ENCODE data around the gene VWDE. TPM values are rescaled to one million over a fixed set of nuclear protein-coding genes. Genes with fewer than 3 reads are reported as not detected.
"Not testable (repeated sequence)": the region's sequence is repeated elsewhere in the genome, so short reads cannot be mapped to it uniquely, and the experiment has no call there.

The VWDE gene
- polyA plus RNA-seq (2011; rRNA removed) (0.02 and 0.14 TPM in 2 replicates), polyA minus RNA-seq (2011; rRNA and poly(A)+ RNA removed) (0.05 TPM in 1 of 2 replicates, not detected in the other)

DNA sequence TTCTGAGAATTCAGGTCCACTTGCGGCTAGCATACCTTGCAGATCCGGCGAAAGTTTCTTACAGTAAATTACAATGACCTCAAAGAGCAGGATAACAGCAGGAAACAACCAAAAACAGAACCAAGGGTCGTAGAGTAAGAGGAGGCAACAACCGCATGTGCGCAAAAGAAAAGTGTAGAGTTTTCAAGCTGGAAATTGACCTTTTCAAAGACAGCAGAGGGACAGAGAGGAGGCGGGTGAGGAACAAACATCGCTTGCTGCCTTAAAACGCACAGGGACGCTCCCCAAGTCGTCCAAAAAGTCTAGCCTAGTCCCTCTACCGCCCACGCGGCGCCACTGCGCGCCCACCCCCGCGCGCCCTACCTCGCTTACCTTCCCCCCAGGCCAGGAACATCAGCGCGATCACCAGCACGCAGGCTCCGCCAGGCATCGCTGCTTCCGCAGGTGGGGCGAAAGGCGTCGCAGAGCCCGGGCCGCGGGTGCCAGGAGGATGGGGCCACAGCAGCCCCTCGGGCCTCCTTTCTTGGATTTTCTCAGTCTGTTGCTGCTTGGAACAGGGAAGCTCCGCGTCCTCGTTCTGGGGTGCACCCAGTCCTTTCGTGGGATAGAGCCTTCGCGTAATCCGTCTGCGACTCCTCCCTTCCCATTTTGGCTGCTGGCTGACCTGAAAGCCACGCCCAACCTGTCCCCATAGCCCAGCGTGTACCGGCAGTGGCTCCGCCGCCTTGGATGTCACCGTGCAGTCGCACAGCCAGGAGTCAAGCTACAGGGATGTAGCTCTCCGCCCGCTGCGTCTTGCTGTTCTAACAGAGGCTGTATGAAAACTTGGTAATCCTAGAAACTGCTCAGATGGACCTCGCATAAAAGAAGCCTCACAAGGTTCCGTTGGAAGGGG lies at the start of gene VWDE:
Gene VWDE, minus strand, starts transcription at position 579 of the 895 bp plus-strand sequence. Its CDS starts 149 bp downstream, at position 430.
- Histone ChIP-seq H3K4me3 (ENCODE audit: low read depth, low read length) (peak within 1 kb of the TSS; percentile 55), H3K27ac (ENCODE audit: low read depth, low read length) (no peak within 1 kb of the TSS), H3K27me3 (ENCODE audit: control insufficient read depth, insufficient read depth, low read length) (peaks cover 6% of the 10 kb centered on the region), H3K9me3 (ENCODE audit: control insufficient read depth, insufficient read depth, low read length) (no peaks in the 10 kb centered on the region; the same call in 1 of the 2 replicates)
- TF ChIP-seq, protein P1, sequence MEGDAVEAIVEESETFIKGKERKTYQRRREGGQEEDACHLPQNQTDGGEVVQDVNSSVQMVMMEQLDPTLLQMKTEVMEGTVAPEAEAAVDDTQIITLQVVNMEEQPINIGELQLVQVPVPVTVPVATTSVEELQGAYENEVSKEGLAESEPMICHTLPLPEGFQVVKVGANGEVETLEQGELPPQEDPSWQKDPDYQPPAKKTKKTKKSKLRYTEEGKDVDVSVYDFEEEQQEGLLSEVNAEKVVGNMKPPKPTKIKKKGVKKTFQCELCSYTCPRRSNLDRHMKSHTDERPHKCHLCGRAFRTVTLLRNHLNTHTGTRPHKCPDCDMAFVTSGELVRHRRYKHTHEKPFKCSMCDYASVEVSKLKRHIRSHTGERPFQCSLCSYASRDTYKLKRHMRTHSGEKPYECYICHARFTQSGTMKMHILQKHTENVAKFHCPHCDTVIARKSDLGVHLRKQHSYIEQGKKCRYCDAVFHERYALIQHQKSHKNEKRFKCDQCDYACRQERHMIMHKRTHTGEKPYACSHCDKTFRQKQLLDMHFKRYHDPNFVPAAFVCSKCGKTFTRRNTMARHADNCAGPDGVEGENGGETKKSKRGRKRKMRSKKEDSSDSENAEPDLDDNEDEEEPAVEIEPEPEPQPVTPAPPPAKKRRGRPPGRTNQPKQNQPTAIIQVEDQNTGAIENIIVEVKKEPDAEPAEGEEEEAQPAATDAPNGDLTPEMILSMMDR (IDR thresholded peaks at IDR 0.05; ENCODE audit: low read depth, low read length) = no peak
- POLR2A ChIA-PET = no interaction called here
- CTCF ChIA-PET = interaction anchor here (1.5 kb wide), 1 partner anchor 15 kb away, joined by 3 read pairs; no protein-coding TSS in a partner anchor
- DNase-seq (ENCODE audit: low read depth, low spot score) = no peak

DNA sequence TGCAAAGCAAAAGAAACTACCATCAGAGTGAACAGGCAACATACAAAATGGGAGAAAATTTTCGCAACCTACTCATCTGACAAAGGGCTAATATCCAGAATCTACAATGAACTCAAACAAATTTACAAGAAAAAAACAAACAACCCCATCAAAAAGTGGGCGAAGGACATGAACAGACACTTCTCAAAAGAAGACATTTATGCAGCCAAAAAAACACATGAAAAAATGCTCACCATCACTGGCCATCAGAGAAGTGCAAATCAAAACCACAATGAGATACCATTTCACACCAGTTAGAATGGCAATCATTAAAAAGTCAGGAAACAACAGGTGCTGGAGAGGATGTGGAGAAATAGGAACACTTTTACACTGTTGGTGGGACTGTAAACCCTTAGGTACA lies 49.5 kb upstream of the VWDE start:
- POLR2A ChIA-PET; DNase-seq (ENCODE audit: low read depth, low spot score); H3K27ac ChIP-seq (ENCODE audit: low read depth, low read length); H3K9me3 ChIP-seq (ENCODE audit: control insufficient read depth, insufficient read depth, low read length); CTCF ChIA-PET; H3K27me3 ChIP-seq (ENCODE audit: control insufficient read depth, insufficient read depth, low read length); H3K4me3 ChIP-seq (ENCODE audit: low read depth, low read length): not testable (repeated sequence)

DNA sequence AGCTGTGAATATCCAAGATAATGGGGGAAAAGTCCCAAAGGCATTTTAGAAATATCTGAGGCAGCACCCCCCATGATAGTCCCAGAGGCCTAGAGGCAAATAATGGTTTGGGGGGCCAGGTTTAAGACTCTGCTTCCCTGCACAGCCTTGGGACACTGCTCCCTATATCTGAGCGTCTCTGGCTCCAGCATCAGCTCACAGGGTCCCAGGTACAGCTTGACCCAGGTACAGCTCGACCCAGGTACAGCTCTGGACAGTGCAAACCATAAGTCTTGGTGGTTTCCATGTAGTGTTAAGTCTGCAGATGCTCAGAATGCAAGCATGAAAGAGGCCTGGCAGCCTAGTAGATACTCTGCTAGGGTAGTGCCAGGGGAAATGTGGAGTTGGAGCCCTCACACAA lies 47.0 kb upstream of the VWDE start:
- Histone ChIP-seq H3K4me3 (ENCODE audit: low read depth, low read length) (no peak overlapping the region), H3K27me3 (ENCODE audit: control insufficient read depth, insufficient read depth, low read length) (no peaks in the 10 kb centered on the region), H3K27ac (ENCODE audit: low read depth, low read length) (no peak overlapping the region), H3K9me3 (ENCODE audit: control insufficient read depth, insufficient read depth, low read length) (no peaks in the 10 kb centered on the region)
- ChIA-PET CTCF (interaction anchor here (1.9 kb wide), 1 partner anchor 39 kb away, joined by 6 read pairs; no protein-coding TSS in a partner anchor), POLR2A (no interaction called here)
- TF ChIP-seq, protein P1 (IDR thresholded peaks at IDR 0.05; ENCODE audit: low read depth, low read length) = no peak
- no peak for DNase-seq (ENCODE audit: low read depth, low spot score)

DNA sequence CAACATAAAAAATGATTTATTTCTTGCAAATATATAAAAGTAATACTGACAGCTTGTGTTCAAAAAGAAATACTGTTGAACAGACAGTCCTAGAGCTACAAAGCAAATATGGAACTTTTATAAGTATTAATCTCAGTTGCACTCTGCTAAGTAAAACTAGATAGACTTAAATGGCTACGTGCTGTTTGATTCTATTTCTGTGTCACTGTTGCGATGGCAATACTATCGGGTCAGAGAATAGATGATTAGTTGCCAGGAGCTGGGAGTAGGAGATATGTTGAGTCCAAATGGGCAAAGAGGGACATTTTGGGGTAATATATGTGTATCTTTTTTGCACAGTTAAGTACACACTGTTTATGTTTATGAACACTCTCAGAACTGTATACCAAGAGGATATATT lies 41.1 kb upstream of the VWDE start:
- DNase-seq (ENCODE audit: low read depth, low spot score) = no peak
- H3K4me3 ChIP-seq (ENCODE audit: low read depth, low read length) = no peak overlapping the region
- ChIA-PET POLR2A (no interaction called here), CTCF (interaction anchor here (1.4 to 4.0 kb wide), 3 partner anchors 11 to 45 kb away, joined by 4 to 24 read pairs (median 8); no protein-coding TSS in a partner anchor)
- no peaks in the 10 kb centered on the region for H3K27me3 ChIP-seq (ENCODE audit: control insufficient read depth, insufficient read depth, low read length)
- no peaks in the 10 kb centered on the region for H3K9me3 ChIP-seq (ENCODE audit: control insufficient read depth, insufficient read depth, low read length)
- no peak overlapping the region for H3K27ac ChIP-seq (ENCODE audit: low read depth, low read length)
- TF ChIP-seq, protein P1 (IDR thresholded peaks at IDR 0.05; ENCODE audit: low read depth, low read length) = no peak

DNA sequence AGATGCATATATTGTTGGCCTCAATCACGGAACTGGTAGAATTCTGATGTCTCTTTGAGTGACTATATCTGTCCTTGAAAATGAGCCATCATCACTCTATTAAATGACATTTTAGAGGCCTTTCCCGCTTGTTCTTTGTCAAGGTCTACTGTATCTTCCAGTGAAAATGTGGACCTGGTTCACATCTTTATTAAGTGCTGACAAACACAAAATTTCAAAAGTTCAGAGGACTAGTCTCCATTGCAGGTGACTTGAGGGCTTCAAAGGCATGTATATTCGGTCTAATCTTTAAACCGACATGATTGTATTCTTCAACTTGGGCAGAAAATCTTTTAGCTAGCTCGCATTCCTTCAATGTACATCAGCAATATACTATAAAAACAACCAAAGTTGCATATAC lies 36.6 kb upstream of the VWDE start:
- DNase-seq (ENCODE audit: low read depth, low spot score) = no peak
- POLR2A ChIA-PET = no interaction called here
- Histone ChIP-seq H3K9me3 (ENCODE audit: control insufficient read depth, insufficient read depth, low read length) (no peaks in the 10 kb centered on the region), H3K4me3 (ENCODE audit: low read depth, low read length) (no peak overlapping the region), H3K27me3 (ENCODE audit: control insufficient read depth, insufficient read depth, low read length) (no peaks in the 10 kb centered on the region), H3K27ac (ENCODE audit: low read depth, low read length) (no peak overlapping the region)
- CTCF ChIA-PET = interaction anchor here (1.0 to 1.4 kb wide), 3 partner anchors 18 to 183 kb away, joined by 3 to 12 read pairs (median 3); no protein-coding TSS in a partner anchor
- TF ChIP-seq, protein P1 (IDR thresholded peaks at IDR 0.05; ENCODE audit: low read depth, low read length) = no peak

Data from AG04450 (cell line).